ENCODE measurements around the gene NNAT. TPM values are rescaled to one million over a fixed set of nuclear protein-coding genes. Genes with fewer than 3 reads are reported as not detected.
A peak's percentile ranks its signal among the peaks of the same experiment; 100 is the strongest.
"Not testable (repeated sequence)": the region's sequence is repeated elsewhere in the genome, so short reads cannot be mapped to it uniquely, and the experiment has no call there.

The NNAT gene
- total RNA-seq, 1 experiment from 2014 or later: not detected

DNA sequence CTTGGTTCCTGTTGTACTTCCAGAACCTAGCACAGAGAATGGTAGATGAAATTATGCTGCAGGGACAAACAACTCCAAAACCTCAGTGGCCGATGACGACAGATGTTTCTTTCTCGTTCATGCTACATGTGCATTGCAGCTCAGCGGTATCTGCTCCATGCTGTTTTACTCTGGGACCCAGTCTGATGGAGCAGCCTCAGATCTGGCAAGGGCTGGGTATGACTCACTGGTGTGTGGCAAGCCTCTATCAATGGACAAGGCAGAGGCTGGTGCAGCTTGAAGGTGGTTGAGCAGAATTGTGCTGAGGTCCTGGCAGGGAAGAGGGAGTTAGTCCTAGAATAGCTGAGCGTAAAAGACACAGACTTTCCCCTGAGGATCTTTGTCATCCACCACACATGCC, 17.0 kb downstream of the NNAT start:
- ChIA-PET POLR2A (ENCODE audit: low non-redundant PET) (no interaction called here), CTCF (interaction anchor here (0.6 kb wide), 1 partner anchor 455 kb away, joined by 3 read pairs; no protein-coding TSS in a partner anchor)
- BruUV-seq (replicated peaks): no TSS peak
- no peak overlapping the region for H3K27ac ChIP-seq (ENCODE audit: low read depth, low read length, poor library complexity, severe bottlenecking)
- H3K4me1 ChIP-seq (ENCODE audit: insufficient read depth, low read length, poor library complexity, severe bottlenecking): no peaks in the 10 kb centered on the region
- H3K27me3 ChIP-seq (replicated peaks; ENCODE audit: insufficient read depth, low read depth, low read length, poor library complexity): no peaks in the 10 kb centered on the region
- intact Hi-C loops (cut with micrococcal nuclease; ENCODE audit: unreplicated experiment): no loop called here
- H3K9me3 ChIP-seq (ENCODE audit: low read depth, low read length, poor library complexity, severe bottlenecking): no peaks in the 10 kb centered on the region
- DNase-seq (ENCODE audit: low spot score): peak; percentile 35
- TF ChIP-seq EZH2 (IDR thresholded peaks at IDR 0.05; ENCODE audit: borderline replicate concordance, low read depth, low read length, poor library complexity, severe bottlenecking) (no peak), CTCF (conservative IDR thresholded peaks at IDR 0.05; ENCODE audit: low read depth, low read length) (no peak)
- no peaks in the 10 kb centered on the region for H3K36me3 ChIP-seq (ENCODE audit: insufficient read depth, low read length, poor library complexity, severe bottlenecking)
- H3K4me3 ChIP-seq (ENCODE audit: low read depth, low read length, poor library complexity, severe bottlenecking): no peak overlapping the region

DNA sequence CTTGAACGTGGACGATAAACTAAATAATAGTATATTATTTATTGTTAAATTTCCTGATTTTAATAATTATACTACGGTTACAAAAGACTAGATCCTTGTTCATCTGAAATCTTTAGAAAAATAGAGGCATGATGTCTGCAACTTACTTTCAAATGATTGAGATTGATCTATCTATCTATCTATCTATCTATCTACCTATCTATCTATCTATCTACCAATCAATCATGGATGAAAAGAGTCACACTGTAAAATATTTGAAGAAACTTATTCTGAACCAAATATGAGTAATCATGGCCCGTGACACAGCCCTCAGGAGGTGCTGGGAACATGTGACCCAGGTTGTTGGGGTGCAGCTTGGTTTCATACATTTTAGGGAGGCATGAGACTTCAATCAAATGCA, 18.4 kb downstream of the NNAT start:
- Histone ChIP-seq H3K36me3 (ENCODE audit: insufficient read depth, low read length, poor library complexity, severe bottlenecking) (no peaks in the 10 kb centered on the region), H3K9me3 (ENCODE audit: low read depth, low read length, poor library complexity, severe bottlenecking) (no peaks in the 10 kb centered on the region), H3K4me1 (ENCODE audit: insufficient read depth, low read length, poor library complexity, severe bottlenecking) (no peaks in the 10 kb centered on the region), H3K4me3 (ENCODE audit: low read depth, low read length, poor library complexity, severe bottlenecking) (no peak overlapping the region), H3K27me3 (replicated peaks; ENCODE audit: insufficient read depth, low read depth, low read length, poor library complexity) (no peaks in the 10 kb centered on the region), H3K27ac (ENCODE audit: low read depth, low read length, poor library complexity, severe bottlenecking) (no peak overlapping the region)
- intact Hi-C loops (cut with micrococcal nuclease; ENCODE audit: unreplicated experiment): no loop called here
- CTCF ChIA-PET: interaction anchor here (0.6 kb wide), 1 partner anchor 111 kb away, joined by 4 read pairs; no protein-coding TSS in a partner anchor
- TF ChIP-seq CTCF (conservative IDR thresholded peaks at IDR 0.05; ENCODE audit: low read depth, low read length) (no peak), EZH2 (IDR thresholded peaks at IDR 0.05; ENCODE audit: borderline replicate concordance, low read depth, low read length, poor library complexity, severe bottlenecking) (no peak)
- no peak for DNase-seq (ENCODE audit: low spot score)
- POLR2A ChIA-PET (ENCODE audit: low non-redundant PET): interaction anchor here (0.7 kb wide), 1 partner anchor 234 kb away, joined by 3 read pairs; no protein-coding TSS in a partner anchor
- no TSS peak for BruUV-seq (replicated peaks)

- no peaks in the 10 kb centered on the region for H3K4me1 ChIP-seq (ENCODE audit: insufficient read depth, low read length, poor library complexity, severe bottlenecking)
- ChIA-PET POLR2A (ENCODE audit: low non-redundant PET) (interaction anchor here (0.7 kb wide), 1 partner anchor 233 kb away, joined by 3 read pairs; no protein-coding TSS in a partner anchor), CTCF (no interaction called here)
- H3K36me3 ChIP-seq (ENCODE audit: insufficient read depth, low read length, poor library complexity, severe bottlenecking): no peaks in the 10 kb centered on the region
- no peak for DNase-seq (ENCODE audit: low spot score)
- H3K27me3 ChIP-seq (replicated peaks; ENCODE audit: insufficient read depth, low read depth, low read length, poor library complexity): no peaks in the 10 kb centered on the region
- no peak overlapping the region for H3K4me3 ChIP-seq (ENCODE audit: low read depth, low read length, poor library complexity, severe bottlenecking)
- no peaks in the 10 kb centered on the region for H3K9me3 ChIP-seq (ENCODE audit: low read depth, low read length, poor library complexity, severe bottlenecking)
- no peak overlapping the region for H3K27ac ChIP-seq (ENCODE audit: low read depth, low read length, poor library complexity, severe bottlenecking)
- BruUV-seq (replicated peaks): no TSS peak
- TF ChIP-seq EZH2 (IDR thresholded peaks at IDR 0.05; ENCODE audit: borderline replicate concordance, low read depth, low read length, poor library complexity, severe bottlenecking): no peak
- TF ChIP-seq CTCF (conservative IDR thresholded peaks at IDR 0.05; ENCODE audit: low read depth, low read length): no peak
- intact Hi-C loops (cut with micrococcal nuclease; ENCODE audit: unreplicated experiment): no loop called here
Observed at GRCh38 chr20:37540001-37540400, 19.0 kb downstream of the NNAT start.

- H3K27me3 ChIP-seq (replicated peaks; ENCODE audit: insufficient read depth, low read depth, low read length, poor library complexity); H3K27ac ChIP-seq (ENCODE audit: low read depth, low read length, poor library complexity, severe bottlenecking); H3K4me3 ChIP-seq (ENCODE audit: low read depth, low read length, poor library complexity, severe bottlenecking); H3K9me3 ChIP-seq (ENCODE audit: low read depth, low read length, poor library complexity, severe bottlenecking); H3K4me1 ChIP-seq (ENCODE audit: insufficient read depth, low read length, poor library complexity, severe bottlenecking); H3K36me3 ChIP-seq (ENCODE audit: insufficient read depth, low read length, poor library complexity, severe bottlenecking); DNase-seq (ENCODE audit: low spot score); intact Hi-C loops (cut with micrococcal nuclease; ENCODE audit: unreplicated experiment); BruUV-seq (replicated peaks): not testable (repeated sequence)
- ChIA-PET CTCF (interaction anchor here (0.7 kb wide), 1 partner anchor 265 kb away, joined by 3 read pairs; no protein-coding TSS in a partner anchor), POLR2A (ENCODE audit: low non-redundant PET) (interaction anchor here (0.6 to 0.7 kb wide), 2 partner anchors 24 to 133 kb away, joined by 3 to 10 read pairs; no protein-coding TSS in a partner anchor)
Observed at GRCh38 chr20:37540838-37541237, 19.8 kb downstream of the NNAT start.
